ENCODE measurements around the gene GATAD2A. TPM values are rescaled to one million over a fixed set of nuclear protein-coding genes. Genes with fewer than 3 reads are reported as not detected.

GATAD2A gene
- total RNA-seq, 3 donors from 2014 or later, result 89.3 to 117 (median 107) TPM

DNA sequence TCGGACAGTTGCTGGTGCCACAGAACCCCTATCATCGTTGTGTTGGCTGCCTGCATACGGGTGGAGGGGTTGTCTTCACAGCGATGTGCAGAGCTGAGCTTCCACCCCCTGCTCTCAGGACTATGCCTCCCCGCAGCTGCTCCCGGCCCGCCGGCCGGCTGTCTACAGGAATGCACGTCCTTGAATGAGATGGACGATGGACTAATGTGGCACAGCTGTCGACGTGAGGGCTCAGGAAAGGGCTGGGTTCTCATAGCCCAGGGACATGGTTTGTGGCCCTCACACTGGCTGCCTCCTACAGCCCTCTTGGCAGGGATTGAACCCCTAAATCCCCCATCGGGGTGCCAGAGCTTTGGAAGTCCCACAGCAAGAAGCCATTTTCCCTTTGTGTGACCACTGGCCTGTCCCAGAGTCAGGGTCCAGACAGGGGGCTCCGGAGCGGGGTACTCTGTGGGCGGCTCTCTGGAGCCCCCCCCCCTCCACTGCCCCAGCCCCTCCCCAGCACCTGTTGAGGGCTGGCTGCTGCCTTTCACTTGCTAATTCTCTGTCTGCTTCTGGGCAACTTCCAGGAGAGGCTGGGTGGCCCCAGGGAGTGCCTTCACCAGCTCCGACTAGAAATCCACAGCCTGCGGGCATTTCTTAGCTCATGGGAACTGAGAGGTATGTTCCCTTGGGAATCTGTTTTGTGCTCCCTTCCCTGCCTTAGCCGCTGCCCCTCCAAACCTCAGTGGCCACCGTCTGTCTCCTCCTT, 69.7 kb downstream of the GATAD2A start:
- intact Hi-C loops (cut with DNase I, micrococcal nuclease), result no loop called here
- TF ChIP-seq, protein P1, sequence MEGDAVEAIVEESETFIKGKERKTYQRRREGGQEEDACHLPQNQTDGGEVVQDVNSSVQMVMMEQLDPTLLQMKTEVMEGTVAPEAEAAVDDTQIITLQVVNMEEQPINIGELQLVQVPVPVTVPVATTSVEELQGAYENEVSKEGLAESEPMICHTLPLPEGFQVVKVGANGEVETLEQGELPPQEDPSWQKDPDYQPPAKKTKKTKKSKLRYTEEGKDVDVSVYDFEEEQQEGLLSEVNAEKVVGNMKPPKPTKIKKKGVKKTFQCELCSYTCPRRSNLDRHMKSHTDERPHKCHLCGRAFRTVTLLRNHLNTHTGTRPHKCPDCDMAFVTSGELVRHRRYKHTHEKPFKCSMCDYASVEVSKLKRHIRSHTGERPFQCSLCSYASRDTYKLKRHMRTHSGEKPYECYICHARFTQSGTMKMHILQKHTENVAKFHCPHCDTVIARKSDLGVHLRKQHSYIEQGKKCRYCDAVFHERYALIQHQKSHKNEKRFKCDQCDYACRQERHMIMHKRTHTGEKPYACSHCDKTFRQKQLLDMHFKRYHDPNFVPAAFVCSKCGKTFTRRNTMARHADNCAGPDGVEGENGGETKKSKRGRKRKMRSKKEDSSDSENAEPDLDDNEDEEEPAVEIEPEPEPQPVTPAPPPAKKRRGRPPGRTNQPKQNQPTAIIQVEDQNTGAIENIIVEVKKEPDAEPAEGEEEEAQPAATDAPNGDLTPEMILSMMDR (IDR thresholded peaks at IDR 0.05), result no peak
- Histone ChIP-seq H3K4me1 (ENCODE audit: low read depth) (peaks cover 29% of the 10 kb centered on the region), H3K36me3 (ENCODE audit: low read depth) (no peaks in the 10 kb centered on the region), H3K4me3 (no peak overlapping the region), H3K9me3 (no peaks in the 10 kb centered on the region)
- peak in 1 of 3 donors; percentile 47 for DNase-seq
- no peak for ATAC-seq

DNA sequence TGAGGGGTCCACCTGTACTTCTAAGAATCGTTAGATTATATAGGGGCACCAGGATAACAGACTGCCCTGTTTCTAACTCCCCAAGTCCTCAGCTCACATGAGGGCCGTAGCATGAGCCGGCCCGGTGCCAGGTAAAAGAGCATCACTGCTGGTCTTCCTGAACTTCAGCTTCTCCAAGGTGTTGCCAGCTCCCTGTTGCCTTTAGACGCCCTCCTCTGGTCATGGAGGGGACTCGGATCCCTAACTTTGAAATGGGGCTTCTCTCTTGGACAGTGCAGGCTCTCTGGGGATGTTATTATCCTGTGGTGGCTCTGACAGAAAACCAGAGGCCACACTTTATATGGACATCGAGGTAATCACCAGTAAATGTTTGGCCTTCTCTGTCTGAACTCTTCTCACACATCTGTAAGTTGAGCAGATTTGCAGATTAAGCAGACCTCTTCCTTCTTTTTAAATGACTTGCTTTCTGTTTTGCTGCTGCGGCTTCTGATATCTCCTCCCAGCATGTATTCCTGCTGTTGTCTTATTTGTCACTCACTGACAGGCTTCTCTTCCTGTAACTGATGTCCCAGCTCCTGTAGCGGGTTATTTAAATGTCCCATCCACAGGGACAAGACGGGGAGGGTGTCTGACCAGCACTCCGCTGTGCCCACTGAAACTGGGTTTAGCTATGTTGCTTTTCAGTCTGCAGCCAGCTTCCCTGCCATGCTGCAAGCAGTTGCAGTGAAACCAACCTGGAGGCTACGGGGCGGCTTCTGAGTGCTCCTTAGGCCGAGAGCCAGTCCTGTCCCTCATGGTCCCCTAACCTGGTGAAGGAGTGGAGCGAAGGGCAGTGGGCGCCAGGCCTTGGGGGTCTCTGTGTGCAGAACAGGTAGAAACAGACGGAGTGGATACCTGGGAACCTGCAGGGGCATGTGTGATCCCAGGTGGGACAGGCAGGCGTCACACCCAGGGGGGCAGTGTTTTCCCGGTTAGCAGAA, 70.7 kb downstream of the GATAD2A start:
- no peak overlapping the region for H3K4me3 ChIP-seq
- peak; percentile 34 for ATAC-seq
- peak in 1 of 3 donors; percentile 43 for DNase-seq
- TF ChIP-seq, protein P1 (IDR thresholded peaks at IDR 0.05), result no peak
- H3K9me3 ChIP-seq, result no peaks in the 10 kb centered on the region
- intact Hi-C loops (cut with DNase I, micrococcal nuclease), result no loop called here
- H3K36me3 ChIP-seq (ENCODE audit: low read depth), result no peaks in the 10 kb centered on the region
- H3K4me1 ChIP-seq (ENCODE audit: low read depth), result peaks cover 22% of the 10 kb centered on the region

DNA sequence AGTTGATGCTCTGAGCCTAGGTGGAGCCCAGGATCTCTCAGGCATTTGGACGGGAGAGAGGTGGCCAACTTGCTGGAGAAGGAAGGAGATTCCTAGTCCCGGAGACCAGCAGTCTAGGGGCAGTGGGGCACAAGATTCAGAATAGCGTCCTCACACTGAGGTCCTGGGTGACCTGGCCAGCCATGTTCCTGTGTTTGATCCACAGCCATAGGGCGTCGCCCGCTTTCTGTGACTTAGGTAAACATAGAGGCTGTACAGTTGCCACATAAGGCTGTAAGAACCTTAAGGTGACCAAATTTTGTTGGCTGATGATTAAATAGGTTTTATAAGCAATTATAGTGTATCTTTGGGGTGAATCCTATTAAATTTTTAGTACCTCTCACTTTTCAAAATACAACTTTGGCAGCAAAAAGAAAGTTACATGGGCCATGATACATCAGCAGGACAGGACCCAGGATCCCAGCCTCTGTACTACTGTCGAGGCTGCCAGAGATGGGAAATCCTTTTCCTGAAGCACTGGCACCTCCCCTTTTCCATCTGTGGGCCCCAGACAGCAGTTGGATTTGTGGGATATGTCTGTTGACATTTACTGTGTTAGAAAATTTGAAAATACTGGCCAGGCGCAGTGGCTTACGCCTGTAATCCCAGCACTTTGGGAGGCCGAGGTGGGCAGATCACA, 72.4 kb downstream of the GATAD2A start:
- TF ChIP-seq, protein P1 (IDR thresholded peaks at IDR 0.05), result no peak
- H3K9me3 ChIP-seq, result no peaks in the 10 kb centered on the region
- peak; percentile 93 for ATAC-seq
- intact Hi-C loops (cut with DNase I, micrococcal nuclease), result no loop called here
- H3K4me3 ChIP-seq, result no peak overlapping the region
- peaks cover 15% of the 10 kb centered on the region for H3K4me1 ChIP-seq (ENCODE audit: low read depth)
- H3K36me3 ChIP-seq (ENCODE audit: low read depth), result no peaks in the 10 kb centered on the region
- DNase-seq, result peak; percentile 74 to 79 (median 74)

DNA sequence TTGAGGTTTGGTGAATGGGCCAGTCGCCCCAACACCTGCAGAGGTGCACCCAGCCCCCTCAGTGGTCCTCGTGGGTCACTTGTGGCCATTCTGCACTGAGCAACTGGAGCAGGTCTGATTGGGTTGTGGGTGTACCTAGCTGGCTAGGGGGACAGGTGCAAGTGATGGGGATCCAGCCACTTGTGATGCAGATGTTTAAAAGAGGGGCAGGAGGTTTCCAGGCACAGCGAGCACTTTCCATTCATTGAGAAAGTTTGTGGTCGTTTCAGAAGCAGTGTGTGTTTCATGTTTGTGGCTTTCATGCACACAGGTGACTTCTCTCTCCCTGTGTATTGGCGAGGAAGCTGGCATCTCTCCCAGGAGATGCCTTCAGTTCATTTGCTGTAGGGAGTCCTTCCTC, 75.2 kb downstream of the GATAD2A start:
- no peaks in the 10 kb centered on the region for H3K9me3 ChIP-seq
- no peaks in the 10 kb centered on the region for H3K36me3 ChIP-seq (ENCODE audit: low read depth)
- peaks cover 15% of the 10 kb centered on the region for H3K4me1 ChIP-seq (ENCODE audit: low read depth)
- TF ChIP-seq, protein P1 (IDR thresholded peaks at IDR 0.05), result no peak
- DNase-seq (no peak), ATAC-seq (no peak)
- intact Hi-C loops (cut with DNase I, micrococcal nuclease), result loop anchor here in 1 of 2 donors (10.0 kb wide), 1 partner anchor 76 kb away; the partner anchor contains the start of gene GATAD2A
- H3K4me3 ChIP-seq, result no peak overlapping the region

Measured in mucosa of descending colon (tissue), 3 donors.